A204.1 (cell line): Measurements from ENCODE around the gene SELENOO.
"Not testable (repeated sequence)": the region's sequence is repeated elsewhere in the genome, so short reads cannot be mapped to it uniquely, and the experiment has no call there.

ENCODE experiments used
- FAIRE-seq: peaks from 2 replicates; lab custom pipeline; 2012; peaks lifted over from hg19 to GRCh38; lab: Jason Lieb, UNC

The SELENOO gene

GRCh38 chr22:50199829-50200460 lies 866 bp upstream of the SELENOO start:
- no peak for FAIRE-seq

DNA sequence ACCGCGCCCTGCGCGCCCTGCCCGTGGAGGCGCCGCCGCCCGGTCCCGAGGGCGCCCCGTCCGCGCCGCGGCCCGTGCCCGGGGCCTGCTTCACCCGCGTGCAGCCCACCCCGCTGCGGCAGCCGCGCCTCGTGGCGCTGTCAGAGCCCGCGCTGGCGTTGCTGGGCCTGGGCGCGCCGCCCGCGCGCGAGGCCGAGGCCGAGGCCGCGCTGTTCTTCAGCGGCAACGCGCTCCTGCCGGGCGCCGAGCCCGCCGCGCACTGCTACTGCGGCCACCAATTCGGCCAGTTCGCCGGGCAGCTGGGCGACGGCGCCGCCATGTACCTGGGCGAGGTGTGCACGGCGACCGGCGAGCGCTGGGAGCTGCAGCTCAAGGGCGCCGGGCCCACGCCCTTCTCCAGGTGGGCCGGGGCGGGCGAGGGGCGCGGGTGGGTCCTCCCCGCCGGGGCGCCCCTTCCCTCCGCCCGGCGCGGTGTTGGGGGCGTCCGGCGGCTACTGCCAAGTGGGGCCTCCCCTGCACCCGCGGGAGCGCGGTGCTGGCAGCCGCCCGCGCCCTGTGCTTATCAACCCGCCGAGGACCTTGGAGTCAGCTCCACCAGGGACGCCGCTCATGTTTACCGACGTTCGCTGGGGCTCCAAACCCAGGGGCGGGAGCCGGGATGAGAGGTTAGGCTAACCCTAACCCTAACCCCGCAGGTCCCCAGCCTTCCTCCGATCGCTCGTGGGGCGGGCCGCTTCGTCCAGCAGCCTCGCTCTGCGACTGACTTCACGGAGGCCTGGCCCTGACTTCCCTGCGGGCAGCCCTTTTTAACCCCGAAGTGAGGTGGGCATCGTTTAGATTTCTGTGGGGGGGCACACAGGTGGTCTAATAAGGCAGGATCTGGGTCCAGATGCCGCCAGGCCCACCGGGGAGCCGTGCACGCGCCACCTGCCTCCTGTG lies 649 bp downstream of the SELENOO start:
- no peak for FAIRE-seq

GRCh38 chr22:50202130-50202666 lies 1.4 kb downstream of the SELENOO start:
- FAIRE-seq = no peak

DNA sequence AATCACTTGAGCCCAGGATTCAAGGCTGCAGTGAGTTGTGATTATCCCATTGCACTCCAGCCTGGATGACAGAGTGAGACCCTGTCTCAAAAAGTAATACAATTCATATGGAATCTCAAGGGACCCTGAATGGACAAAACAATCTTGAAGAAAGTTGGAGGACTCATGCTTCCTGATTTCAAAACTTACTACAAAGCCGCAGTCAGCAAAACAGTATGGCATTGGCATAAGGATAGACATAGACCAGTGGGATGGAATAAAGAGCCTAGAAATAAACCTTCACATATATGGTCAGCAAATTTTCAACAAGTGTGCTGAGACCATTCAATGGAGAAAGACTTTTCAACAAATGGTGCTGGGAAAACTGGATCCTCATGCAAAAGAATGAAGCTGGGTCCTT lies 2.5 kb downstream of the SELENOO start:
- FAIRE-seq = no peak

DNA sequence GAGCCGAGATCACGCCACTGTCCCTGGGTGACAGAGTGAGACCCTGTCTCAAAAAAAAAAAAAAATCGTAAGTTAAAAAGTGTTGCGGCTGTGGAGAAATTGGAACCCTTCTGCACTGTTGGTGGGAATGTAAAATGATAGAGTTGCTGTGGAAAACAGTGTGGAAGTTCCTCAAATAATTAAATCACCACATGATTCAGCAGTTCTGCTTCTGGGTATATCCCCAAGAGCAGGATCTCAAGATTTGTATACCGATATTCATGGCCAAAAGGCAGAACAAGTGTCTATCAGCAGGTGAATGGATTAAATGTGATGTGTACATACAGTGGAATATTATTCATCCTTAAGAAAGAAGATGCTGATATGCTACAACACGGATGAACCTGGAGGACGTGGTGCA lies 3.8 kb downstream of the SELENOO start:
- no peak for FAIRE-seq

GRCh38 chr22:50204998-50205397 lies 4.2 kb downstream of the SELENOO start:
- not testable (repeated sequence) for FAIRE-seq

DNA sequence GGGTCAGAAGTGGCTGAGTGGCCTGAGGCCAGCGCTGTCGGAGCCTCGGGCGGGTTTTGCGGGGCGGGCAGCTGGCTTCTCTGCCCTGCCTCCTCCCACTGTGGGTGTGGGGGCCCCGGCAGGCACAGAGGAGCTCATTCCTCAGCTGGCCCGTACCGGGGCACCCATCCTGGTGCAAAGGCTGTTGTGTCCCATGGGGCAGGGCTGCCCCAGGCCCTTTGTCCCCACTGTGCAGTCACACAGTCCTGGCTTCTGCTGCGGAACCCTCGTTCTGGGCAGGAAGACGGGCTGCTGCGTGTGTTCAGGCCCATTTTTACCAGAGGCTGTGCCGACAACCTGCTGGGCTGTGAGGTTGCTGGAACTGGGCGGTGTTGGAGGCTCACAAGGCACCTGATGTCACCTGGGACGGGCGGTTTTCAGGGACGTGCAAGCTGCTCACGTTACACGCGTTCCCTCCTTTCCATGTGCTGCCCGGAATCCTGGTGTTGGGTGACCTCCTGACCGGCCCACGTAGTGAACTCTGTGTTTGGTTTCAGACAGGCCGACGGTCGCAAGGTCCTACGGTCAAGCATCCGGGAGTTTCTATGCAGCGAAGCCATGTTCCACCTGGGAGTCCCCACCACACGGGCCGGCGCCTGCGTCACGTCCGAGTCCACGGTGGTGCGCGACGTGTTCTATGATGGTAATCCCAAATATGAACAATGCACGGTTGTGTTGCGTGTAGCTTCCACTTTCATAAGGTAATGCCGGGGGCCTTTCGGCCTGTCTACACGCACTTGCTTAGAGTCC lies 5.2 kb downstream of the SELENOO start:
- no peak for FAIRE-seq

GRCh38 chr22:50206599-50206998 lies 5.8 kb downstream of the SELENOO start:
- FAIRE-seq = no peak

GRCh38 chr22:50207383-50208140 lies 6.8 kb downstream of the SELENOO start:
- FAIRE-seq = no peak

DNA sequence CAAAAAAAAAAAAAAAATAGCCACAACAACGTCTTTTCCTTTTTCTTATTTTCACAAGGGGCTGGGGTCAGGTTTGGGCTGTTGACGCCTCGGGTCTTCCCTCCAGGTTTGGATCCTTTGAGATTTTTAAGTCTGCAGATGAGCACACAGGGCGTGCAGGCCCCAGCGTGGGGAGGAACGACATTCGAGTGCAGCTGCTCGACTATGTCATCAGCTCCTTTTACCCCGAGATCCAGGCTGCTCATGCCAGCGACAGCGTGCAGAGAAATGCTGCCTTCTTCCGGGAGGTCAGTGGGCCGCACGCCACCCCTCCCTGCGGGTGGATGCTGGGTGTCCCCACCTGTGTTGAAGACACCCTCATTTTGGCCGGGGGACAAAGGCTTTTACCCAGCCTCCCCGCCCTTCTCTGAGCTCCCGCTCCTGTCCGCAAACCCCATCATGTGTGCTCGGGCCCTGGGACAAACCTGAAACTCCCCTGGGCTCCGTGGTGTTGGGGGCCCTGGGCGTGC lies 7.7 kb downstream of the SELENOO start:
- FAIRE-seq = no peak

DNA sequence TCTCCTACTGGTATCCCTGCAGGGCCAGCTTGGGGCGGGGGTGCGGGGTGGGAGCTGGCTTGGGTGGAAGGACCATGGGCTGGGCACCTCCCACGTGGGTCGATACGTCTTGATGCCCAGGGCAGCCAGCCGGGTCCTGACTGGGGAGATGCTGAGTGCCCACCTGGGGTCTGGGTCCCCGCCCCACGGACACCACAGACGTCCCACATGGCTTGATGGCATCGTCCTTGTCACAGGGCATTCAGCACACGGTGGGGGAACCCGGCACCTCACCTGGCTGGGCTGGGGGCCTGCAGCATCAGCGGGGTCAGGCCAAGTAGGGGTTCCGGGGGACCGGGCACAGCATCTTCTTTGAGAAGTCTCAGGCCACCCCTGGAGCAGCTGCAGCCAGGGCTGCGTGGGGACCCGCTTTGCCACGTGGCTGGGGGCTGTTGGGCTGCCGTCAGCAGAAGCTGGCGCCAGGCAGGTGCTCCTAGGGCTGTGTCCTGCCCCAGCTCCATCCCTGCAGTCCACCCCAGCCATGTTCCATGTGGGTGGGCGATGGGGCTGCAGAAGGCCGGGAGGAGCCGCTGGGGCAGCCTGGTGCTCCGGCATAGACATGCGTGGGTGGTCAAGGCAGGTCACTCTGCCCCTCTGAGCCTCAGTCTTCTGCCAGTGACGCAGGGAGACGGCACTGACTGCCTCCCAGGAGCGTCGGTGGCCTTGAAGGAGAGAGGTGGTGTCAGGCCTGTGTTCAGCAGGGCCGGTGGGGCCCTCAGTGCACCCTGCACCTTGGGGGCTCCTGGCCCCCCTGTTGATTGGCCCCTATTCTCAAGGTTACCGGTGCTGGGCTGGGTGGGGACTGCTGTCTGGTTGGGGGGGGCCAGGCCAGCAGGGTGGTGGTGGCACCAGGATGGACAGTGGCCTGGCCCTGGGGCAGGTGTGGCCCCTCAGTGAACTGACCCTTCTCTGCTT lies 8.4 kb downstream of the SELENOO start:
- FAIRE-seq = no peak

DNA sequence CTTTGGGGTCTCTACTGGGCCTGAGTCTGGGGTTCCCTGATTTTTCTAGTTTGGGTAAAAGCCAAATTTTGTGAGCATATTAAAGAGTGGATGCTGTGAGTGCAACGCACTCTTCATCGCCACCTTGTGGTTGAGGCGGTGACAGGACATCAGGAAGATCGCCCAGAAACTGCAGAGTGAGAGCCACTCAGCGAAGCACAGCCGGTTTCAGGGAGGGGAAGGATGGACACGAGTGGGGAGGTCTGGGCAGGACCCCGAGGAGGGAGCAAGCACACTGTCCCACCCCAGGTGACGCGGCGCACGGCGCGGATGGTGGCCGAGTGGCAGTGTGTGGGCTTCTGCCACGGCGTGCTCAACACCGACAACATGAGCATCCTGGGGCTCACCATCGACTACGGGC lies 9.1 kb downstream of the SELENOO start:
- FAIRE-seq = no peak

DNA sequence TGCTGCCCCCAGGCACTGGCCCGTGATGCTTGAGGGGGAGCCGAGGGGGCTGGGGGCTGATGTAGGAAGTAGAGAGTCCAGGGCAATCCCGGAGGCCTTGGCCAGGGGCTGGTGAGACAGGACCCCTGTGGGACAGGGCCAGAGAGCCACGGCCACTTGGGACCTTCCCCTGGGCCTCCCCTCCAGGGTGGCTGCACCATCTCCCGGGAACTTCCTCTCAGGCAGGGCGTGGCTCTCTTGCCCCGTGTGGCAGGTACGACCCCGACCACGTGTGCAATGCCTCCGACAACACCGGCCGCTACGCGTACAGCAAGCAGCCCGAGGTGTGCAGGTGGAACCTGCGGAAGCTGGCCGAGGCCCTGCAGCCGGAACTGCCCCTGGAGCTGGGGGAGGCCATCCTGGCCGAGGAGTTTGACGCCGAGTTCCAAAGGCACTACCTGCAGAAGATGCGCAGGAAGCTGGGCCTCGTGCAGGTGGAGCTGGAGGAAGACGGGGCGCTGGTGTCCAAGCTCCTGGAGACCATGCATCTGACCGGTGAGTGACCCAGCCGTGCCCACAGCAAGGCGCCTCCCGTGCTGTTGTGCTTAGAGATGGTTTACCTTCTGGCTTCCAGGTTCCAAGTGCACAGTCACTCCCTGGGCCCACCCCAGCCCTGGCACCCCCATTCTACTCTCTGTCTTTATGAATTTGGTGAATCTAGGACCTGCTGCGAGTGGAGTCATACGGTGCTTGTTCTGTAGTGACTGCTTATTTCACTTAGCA lies 9.7 kb downstream of the SELENOO start:
- no peak for FAIRE-seq

- FAIRE-seq = no peak
Observed at GRCh38 chr22:50211147-50211546, 10.3 kb downstream of the SELENOO start.

DNA sequence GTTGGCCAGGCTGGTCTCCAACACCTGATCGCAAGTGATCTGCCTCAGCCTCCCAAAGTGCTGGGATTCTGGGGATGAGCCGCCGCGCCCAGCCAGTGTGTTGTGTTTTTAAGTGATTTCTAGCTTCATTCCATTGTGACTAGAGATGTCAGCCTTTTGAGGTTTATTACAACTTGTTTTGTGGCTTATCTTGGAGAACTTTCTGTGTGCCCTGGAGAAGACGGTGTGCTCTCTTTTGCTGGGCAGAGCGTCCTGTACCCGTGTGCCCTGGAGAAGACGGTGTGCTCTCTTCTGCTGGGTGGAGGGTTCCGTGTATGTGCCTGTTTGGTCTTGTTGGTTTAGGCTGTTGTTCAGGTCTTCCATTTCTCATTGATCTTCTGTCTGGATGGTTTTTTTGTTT lies 12.5 kb downstream of the SELENOO start:
- no peak for FAIRE-seq

DNA sequence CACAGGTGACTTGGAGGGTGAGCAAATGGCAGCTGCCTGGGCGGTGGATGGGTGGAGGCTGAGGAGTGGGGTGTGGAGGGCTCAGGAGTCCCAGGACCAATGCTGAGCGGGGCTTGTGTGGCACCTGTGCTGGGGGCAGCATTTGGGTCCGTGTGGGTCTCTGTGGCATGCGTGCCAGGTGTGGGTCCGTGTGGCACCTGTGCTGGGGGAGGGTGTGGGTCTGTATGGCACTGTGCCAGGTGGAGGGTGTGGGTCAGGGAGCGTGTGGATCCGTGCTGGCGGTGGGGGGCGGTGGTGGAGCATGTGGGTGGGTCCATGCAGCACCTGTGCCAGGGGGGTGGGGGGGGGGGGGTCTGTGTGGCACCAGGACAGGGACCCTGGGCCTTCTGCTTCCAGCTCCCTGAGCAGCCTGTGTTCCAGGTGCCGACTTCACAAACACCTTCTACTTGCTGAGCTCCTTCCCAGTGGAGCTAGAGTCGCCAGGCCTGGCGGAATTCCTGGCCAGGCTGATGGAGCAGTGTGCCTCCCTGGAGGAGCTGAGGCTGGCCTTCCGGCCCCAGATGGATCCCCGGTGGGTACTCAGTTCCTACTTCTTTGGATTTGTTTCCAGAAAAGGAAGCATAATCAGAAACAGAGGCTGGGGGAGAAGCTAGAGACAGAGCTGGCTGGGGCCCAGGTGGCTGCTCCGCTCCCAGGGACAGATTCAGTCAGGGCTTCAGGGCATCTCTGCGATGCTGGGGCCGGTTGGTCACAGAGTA lies 14.7 kb downstream of the SELENOO start:
- no peak for FAIRE-seq

GRCh38 chr22:50216055-50216683 lies 15.4 kb downstream of the SELENOO start:
- FAIRE-seq = no peak
